ENCODE data around the gene MESP2. TPM values are rescaled to one million over a fixed set of nuclear protein-coding genes. Genes with fewer than 3 reads are reported as not detected.

Gene MESP2
- total RNA-seq, 1 donor from 2014 or later = 0.29 TPM

GRCh38 chr15:89826671-89827655, 50.8 kb downstream of the MESP2 start:
- TF ChIP-seq, protein P1, sequence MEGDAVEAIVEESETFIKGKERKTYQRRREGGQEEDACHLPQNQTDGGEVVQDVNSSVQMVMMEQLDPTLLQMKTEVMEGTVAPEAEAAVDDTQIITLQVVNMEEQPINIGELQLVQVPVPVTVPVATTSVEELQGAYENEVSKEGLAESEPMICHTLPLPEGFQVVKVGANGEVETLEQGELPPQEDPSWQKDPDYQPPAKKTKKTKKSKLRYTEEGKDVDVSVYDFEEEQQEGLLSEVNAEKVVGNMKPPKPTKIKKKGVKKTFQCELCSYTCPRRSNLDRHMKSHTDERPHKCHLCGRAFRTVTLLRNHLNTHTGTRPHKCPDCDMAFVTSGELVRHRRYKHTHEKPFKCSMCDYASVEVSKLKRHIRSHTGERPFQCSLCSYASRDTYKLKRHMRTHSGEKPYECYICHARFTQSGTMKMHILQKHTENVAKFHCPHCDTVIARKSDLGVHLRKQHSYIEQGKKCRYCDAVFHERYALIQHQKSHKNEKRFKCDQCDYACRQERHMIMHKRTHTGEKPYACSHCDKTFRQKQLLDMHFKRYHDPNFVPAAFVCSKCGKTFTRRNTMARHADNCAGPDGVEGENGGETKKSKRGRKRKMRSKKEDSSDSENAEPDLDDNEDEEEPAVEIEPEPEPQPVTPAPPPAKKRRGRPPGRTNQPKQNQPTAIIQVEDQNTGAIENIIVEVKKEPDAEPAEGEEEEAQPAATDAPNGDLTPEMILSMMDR (IDR thresholded peaks at IDR 0.05; ENCODE audit: insufficient read depth, low read length, poor library complexity, severe bottlenecking) = no peak
- H3K27me3 ChIP-seq (ENCODE audit: control insufficient read depth, insufficient read depth, low read length) = no peaks in the 10 kb centered on the region
- H3K36me3 ChIP-seq (ENCODE audit: control insufficient read depth, insufficient read depth, low read length) = no peaks in the 10 kb centered on the region
- DNase-seq (ENCODE audit: low read depth) = no peak
- H3K4me3 ChIP-seq (ENCODE audit: low read depth, low read length) = no peak overlapping the region

DNA sequence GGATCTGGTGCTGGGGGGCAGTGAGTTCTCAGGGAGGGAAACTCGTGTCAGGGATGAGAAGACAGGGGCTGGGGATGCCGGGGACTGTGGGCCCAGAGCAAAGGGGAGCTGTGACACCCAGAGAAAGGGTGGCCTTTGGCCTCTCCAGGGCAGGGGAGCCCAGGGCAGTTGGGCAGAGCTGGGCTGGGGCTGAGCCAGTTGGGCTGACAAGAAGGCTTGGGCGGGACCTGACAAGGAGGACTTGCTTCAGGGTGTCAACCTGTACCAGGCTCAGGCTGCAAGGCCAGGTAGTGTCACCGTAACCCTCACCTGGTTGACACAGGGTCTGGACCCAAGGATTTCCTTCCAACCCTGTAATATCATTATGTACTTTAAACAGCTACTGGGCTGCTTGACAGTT, 51.7 kb downstream of the MESP2 start:
- no peak overlapping the region for H3K4me3 ChIP-seq (ENCODE audit: low read depth, low read length)
- no peaks in the 10 kb centered on the region for H3K27me3 ChIP-seq (ENCODE audit: control insufficient read depth, insufficient read depth, low read length)
- TF ChIP-seq, protein P1 (IDR thresholded peaks at IDR 0.05; ENCODE audit: insufficient read depth, low read length, poor library complexity, severe bottlenecking) = no peak
- DNase-seq (ENCODE audit: low read depth) = no peak
- H3K36me3 ChIP-seq (ENCODE audit: control insufficient read depth, insufficient read depth, low read length) = no peaks in the 10 kb centered on the region

Other genes starting within 250 kb of the MESP2 start
- gene TICRR, start 200.9 kb upstream of the MESP2 start, total RNA-seq = 1.7 and 2.2 TPM in 2 replicates
- gene KIF7, start 120.9 kb upstream of the MESP2 start, total RNA-seq = 5.4 and 7.4 TPM in 2 replicates
- 0.08 TPM in 1 of 2 replicates, not detected in the other for gene PLIN1, start 97.0 kb upstream of the MESP2 start, total RNA-seq
- 4.0 and 4.8 TPM in 2 replicates for gene PEX11A, start 85.6 kb upstream of the MESP2 start, total RNA-seq
- gene WDR93, start 85.5 kb upstream of the MESP2 start, total RNA-seq = 0.25 and 0.41 TPM in 2 replicates
- 2.6 and 2.8 TPM in 2 replicates for gene MESP1, start 25.1 kb upstream of the MESP2 start, total RNA-seq
- 9.4 and 11.6 TPM in 2 replicates for gene ANPEP, start 38.5 kb downstream of the MESP2 start, total RNA-seq
- gene AP3S2, start 117.7 kb downstream of the MESP2 start, total RNA-seq = 47.1 and 66.6 TPM in 2 replicates
- 10.5 and 11.2 TPM in 2 replicates for gene ARPIN, start 136.6 kb downstream of the MESP2 start, total RNA-seq
- 25.4 and 26.8 TPM in 2 replicates for gene ZNF710, start 225.0 kb downstream of the MESP2 start, total RNA-seq

All from kidney epithelial cell (primary cell).